ENCODE measurements around the gene NTM.

NTM gene

DNA sequence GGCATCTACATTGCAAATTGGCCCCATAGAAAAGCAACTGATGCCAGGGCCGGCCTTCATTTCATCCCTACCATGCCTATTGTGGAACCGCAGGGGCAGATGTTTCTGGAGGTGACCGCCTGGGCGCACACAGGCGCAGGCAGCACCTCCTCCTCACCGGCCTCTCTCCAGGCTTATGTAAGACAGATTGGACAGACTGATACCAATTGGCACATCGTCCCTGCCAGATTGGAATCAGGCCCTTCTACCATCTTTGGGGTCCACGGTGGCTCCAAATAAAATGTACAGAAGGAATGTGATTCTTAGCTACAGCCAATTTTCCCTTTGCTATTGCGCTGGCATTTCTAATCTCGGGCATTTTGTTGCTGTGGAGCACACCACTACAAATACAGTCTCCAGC lies 732.6 kb downstream of the NTM start:
- no peak for DNase-seq

- no peak for DNase-seq
Observed at GRCh38 chr11:132106096-132106982, 735.9 kb downstream of the NTM start.

- DNase-seq, result no peak
Observed at GRCh38 chr11:132111316-132111715, 740.9 kb downstream of the NTM start.

DNA sequence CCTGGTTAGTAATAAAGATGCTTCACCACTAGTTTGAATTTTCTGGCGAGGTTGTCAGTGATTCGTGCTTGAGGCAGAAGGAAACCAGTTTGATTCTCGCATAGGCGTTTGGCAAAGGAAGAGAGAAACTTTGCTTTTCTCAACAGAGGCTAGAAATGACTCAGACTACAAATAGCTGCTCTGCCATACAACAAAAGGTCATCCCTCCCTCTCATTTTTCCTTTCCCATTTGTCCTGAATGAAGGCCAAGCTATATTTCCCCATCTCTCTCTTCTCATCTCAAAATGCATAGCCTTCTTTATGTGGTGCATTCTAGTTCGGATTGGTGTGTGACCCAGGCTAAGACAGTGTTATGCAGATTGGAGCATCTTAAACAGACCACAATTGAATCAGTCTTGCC lies 741.4 kb downstream of the NTM start:
- DNase-seq, result no peak

DNA sequence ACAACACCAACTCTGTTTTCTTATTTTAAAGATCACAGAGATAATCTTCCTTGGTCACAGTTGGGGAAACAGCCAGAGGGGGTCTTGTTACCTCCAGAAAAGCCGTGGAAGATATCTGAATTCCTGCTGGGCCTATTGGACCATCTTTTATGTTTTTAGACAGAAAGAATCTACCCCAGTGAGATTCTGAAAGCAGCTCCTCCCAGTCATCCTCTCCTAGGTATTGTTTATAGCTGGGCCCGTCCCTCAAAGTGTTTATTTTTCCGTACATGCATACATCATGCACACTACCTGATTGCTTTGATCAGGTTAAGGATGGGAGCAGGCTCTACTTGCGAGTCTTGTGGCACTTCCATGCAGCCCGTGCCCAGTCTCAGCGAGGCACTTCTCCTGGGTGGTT lies 742.4 kb downstream of the NTM start:
- DNase-seq, result no peak

DNA sequence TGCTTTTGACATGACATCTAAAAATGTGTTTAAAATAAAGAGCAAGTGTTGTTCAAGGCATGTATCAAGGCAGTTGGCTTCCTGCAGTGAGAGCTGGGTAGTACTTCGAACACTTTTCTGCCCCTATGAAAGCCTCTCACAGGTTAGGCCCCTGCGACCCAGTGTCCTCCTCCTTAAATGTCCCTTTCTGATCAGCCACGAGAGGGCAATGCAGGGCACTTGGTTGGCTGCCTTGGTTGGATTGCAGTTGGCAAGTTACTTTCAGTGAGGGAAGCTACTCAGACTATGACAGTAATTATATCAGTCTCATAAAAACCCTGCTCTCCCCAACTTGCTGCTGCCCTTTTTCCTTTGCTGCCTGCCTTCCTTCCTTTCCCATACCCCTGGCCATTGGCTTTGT lies 743.8 kb downstream of the NTM start:
- DNase-seq, result peak; percentile 60

GRCh38 chr11:132114743-132115142 lies 744.3 kb downstream of the NTM start:
- no peak for DNase-seq

DNA sequence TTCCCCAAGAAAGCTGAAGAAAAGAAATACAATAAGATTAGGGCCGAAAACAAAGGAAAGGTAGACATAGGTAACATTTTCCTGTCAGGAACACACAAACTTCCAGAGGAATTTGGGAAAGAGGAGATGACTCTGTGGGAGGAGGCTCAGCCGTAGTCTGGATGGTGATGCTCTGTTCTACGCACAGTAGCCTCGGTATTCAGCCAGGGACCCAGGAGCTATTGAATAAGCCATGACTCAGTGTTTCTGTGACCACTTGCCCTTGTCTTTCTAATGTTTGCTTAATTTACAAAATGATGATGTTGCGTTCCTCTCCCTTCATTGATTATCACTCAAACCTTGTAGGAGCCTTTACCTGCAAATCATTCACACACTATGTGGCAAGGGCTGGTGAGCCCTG lies 745.0 kb downstream of the NTM start:
- no peak for DNase-seq

GRCh38 chr11:132116516-132116915 lies 746.1 kb downstream of the NTM start:
- DNase-seq, result no peak

DNA sequence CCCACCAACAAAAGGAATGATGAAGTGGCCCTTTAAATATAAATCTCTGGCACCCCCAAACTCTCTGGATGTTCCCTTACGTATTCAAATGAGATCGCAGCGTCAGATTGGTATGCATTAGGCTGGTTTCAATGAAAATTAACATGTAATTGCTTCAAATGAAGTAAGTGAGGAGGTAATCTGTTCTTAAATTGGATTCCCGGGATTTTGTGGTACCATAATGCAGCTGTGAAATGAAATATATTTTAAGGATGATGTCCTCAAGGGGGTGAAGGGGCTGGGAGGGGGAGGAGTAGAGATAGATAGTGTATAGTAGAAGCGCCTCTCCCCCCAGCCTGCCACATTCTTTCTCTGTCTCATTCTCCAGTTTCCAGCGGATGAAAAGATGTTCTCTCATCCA lies 748.2 kb downstream of the NTM start:
- no peak for DNase-seq

DNA sequence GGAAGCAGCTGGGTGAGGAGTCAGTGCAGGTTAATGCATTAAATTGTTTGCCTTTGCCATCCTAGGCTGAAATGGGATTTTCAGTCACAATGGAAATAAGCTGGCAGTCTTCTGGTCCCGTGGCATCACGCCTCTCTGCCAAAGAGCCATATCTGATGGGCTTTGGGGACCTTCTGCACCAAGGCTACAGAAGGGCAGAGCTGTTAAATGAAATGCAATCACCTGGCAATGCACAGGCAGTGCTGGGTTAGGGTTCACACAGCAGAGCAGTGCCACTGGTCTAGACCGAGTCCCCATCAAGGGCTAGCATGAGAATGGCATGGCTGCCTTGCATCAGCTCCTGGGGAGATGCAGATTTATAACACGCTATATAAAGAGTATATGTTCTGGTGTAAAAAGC lies 749.2 kb downstream of the NTM start:
- no peak for DNase-seq

DNA sequence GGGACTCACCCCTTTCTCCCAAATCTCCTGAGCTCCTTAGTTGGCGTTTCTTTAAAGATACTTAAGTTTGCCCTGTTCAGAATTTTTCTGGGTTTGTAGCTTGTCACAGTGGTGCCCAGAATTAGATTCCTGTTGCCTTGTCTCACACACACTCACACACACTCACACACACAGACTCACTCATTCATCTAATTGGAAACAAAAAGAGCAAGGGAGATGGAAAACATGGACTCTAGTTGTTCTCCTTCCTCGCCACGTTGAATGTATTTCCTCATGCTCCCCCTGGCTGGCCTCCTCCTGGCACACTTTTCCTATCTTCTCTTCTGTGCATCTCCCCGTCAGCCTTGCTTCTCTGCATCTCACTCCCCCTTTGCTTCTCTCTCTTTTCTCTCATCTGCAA lies 752.3 kb downstream of the NTM start:
- DNase-seq, result no peak

DNA sequence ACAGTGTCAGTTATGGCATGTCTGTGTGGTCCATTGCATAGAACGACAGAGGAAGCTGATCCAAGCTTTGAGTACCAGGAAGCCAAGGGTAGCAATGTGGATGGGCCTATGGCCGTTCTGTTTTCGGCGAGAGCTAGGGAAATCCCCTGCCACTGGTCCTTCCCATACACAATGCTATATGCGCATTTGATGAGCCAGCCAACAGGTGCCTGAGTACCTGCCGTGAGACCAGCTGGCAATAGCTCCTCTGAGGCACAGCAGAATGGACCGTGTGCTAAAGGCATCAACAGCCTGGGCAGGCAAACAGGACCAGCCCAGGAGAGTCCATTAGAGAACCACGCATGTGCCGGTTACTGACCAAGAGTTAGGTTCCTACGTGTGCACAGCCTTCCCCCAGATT lies 753.0 kb downstream of the NTM start:
- DNase-seq, result no peak

DNA sequence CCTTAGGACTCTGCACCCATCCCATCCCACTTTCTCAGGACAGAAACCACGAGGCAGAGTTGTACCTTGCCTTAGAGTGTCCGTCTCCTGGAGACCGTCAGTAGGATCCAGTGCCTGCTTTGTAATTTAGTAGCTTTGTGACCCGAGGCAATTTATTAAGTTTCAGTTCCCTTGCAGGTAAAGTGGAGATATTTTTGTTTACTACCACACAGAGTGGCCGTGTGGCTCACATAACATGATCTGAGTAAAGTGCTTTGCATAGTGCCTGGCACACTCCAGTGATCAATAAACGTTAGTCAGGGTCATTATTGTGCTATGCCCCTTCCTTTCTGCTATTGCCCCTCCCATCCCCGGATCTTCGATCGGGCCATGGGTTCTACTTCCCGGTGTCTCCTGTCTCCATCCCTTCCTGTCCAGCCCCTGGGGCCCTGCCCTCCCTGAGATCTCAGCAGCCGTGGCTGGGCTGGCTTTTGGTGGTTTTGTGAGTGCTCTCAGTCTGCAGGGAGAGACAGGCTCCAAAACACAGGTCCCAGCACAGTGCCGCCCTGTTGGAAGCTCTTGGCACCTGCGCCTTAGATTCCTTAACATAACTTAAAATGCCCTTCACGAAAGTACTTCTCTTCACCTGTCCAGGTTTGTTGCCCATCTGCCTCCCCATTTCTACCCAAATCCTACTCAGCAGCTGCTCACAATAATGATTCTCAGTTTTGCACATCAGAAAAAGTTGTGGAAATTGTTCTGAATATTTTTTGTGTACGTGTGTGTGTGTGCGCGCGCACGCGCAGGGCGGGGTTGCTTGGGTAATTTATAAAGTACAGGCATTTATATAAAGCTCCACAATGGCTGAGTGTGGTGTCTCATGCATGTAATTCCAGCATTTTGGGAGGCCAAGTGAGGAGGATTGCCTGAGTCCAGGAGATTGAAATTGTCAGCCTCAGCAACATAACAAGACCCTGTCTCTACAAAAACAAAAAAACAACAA lies 753.7 kb downstream of the NTM start:
- peak; percentile 18 for DNase-seq

GRCh38 chr11:132125988-132126871 lies 755.8 kb downstream of the NTM start:
- DNase-seq, result peak; percentile 10

GRCh38 chr11:132126973-132127899 lies 756.8 kb downstream of the NTM start:
- DNase-seq, result peak; percentile 35

GRCh38 chr11:132127900-132128288 lies 757.5 kb downstream of the NTM start:
- no peak for DNase-seq

DNA sequence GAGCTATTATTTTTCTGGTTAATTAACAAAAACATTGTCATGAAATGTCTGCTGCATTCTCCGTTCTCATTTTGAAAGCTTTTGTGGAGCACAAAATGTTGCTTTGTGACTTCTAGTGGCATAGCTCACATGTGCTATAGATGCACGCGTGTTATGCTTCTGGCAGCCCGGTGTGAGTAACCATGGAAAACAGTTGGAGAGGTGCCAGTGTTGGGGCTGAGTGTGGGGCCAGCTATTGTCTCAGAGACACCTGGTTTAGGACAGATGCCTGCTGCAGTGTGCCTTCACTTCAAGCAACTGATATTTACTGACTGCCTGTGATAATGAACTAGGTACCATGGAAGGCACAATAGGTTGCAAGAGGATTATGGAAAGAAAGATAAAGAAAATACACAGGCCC lies 760.6 kb downstream of the NTM start:
- no peak for DNase-seq

- no peak for DNase-seq
Observed at GRCh38 chr11:132131961-132132360, 761.5 kb downstream of the NTM start.

DNA sequence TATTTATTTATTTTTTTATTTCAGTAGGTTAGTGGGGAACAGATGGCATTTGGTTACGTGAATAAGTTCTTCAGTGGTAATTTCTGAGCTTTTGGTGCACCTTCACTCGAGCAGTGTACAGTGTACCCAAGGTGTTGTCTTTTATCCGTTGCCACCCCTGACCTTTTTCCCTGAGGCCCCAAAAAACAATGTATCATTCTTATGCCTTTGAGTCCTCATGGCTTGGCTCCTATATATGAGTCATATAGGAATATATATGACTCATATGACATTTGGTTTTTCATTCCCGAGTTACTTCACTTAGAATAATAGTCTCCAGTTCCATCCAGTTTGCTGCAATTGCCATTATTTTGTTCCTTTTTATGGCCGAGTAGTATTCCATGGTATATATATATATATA lies 763.9 kb downstream of the NTM start:
- DNase-seq, result no peak

DNA sequence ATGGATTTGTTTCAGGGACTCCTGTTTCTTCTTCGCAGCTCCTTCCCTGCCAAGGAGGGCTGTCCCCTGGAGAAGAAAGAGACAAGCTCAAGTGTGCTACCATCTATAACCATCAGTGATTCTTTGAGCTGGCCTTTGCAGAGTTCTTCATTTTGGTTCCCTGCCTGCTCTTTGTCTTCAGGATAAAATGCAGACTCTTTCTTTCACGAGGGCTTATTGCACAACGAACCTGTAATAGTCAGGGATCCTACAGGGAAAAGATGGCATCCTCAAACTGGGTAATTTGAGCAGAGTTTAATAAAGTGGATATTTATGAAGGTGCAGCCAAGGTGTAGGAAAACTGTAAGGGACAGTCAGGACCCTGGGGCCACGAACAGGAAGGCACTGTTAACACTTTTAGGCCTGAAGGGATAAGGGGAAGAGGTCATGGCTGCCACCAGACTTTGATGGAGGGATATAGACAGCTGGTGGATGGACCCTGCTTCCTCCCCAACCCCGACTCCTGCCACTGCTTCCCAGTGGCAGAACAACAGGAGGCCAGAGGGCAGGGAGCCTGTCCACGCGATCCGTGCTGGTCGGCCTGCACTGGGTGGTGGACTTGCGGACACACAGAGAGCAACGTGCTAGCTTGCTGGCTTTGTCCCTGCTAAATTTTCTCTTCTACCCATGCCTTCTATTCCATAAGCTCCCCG lies 767.0 kb downstream of the NTM start:
- no peak for DNase-seq

Measured in hematopoietic multipotent progenitor cell treated with erythropoietin and hydrocortisone succinate and interleukin-3 and kit ligand, for 4 days (in vitro differentiated cells).